ENCODE results near the gene RAI1. TPM values are rescaled to one million over a fixed set of nuclear protein-coding genes. Genes with fewer than 3 reads are reported as not detected.

Gene RAI1
- total RNA-seq, 4 donors from 2014 or later = 20.3 to 46.1 (median 30.4) TPM

DNA sequence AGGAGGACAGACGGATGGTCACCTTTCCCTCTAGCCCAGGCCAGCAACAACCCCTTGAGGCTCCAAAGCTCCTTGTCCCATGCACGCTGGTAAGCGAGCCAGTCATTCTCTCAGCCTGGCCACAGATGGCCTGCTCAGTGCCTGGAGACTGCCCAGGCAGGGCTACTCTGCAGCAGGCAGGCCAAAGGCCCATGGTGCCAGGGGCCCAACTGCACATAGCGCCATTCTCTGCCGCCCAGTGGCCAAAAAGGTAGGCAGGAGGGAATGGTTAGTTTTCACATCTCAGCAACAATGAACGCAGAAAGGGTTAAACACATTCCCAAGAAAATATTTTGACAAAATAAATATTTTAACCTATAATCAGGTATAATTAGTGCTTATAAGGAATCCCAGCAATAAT, 163.2 kb downstream of the RAI1 start:
- H3K9me3 ChIP-seq = no peaks in the 10 kb centered on the region
- DNase-seq (ENCODE audit: low spot score in 2 of 2) = no peak
- no peak overlapping the region for H3K27ac ChIP-seq
- no peak for TF ChIP-seq POLR2A (IDR thresholded peaks at IDR 0.05)
- TF ChIP-seq, protein P1, sequence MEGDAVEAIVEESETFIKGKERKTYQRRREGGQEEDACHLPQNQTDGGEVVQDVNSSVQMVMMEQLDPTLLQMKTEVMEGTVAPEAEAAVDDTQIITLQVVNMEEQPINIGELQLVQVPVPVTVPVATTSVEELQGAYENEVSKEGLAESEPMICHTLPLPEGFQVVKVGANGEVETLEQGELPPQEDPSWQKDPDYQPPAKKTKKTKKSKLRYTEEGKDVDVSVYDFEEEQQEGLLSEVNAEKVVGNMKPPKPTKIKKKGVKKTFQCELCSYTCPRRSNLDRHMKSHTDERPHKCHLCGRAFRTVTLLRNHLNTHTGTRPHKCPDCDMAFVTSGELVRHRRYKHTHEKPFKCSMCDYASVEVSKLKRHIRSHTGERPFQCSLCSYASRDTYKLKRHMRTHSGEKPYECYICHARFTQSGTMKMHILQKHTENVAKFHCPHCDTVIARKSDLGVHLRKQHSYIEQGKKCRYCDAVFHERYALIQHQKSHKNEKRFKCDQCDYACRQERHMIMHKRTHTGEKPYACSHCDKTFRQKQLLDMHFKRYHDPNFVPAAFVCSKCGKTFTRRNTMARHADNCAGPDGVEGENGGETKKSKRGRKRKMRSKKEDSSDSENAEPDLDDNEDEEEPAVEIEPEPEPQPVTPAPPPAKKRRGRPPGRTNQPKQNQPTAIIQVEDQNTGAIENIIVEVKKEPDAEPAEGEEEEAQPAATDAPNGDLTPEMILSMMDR (IDR thresholded peaks at IDR 0.05) = no peak
- no peak for TF ChIP-seq EP300 (IDR thresholded peaks at IDR 0.05)
- TF ChIP-seq POLR2AphosphoS5 (IDR thresholded peaks at IDR 0.05) = no peak
- peaks cover 16% of the 10 kb centered on the region for H3K36me3 ChIP-seq
- H3K4me1 ChIP-seq = peaks cover 62% of the 10 kb centered on the region
- no peaks in the 10 kb centered on the region for H3K27me3 ChIP-seq
- H3K4me3 ChIP-seq = no peak overlapping the region
- WGBS = 93% methylated on average over 6 of the region's 6 CpGs

DNA sequence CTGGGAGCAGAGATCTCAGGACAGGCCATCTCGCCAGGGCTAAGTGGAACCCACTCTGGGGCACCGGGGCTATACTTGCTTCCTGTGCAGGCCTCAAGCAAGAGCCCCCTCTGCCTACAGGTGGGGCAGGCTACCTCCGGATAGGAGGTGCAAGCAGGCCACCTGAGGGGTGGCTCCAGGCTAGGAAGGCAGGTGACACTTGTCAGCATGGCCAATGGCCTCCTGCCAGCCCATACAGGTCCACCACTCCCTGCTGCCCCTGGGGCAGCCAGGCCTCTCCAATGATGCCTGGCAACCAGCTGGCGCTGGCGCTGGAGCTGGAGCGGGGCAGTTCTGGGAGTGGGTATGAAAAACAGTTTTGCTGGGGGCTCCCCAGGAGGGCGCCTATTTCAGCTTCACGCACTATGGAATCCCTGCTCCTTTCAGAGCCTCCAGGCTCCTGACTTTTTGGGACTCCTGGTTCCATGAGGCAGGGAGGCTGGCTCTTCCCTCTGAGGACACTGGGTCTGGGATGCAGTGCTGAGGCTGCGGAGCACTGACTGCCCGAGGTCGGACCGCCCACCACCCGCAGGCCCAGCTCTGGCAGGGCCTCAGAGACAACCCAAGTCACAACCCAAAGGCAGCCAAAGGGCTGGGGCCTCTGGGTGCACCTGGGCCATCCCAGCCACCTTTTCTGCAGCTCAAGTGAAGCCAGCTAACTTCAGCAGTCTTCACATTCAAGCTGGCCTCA, 164.0 kb downstream of the RAI1 start:
- no peaks in the 10 kb centered on the region for H3K9me3 ChIP-seq
- peaks cover 16% of the 10 kb centered on the region for H3K36me3 ChIP-seq
- TF ChIP-seq, protein P1 (IDR thresholded peaks at IDR 0.05) = no peak
- TF ChIP-seq POLR2AphosphoS5 (IDR thresholded peaks at IDR 0.05) (no peak), POLR2A (IDR thresholded peaks at IDR 0.05) (no peak), EP300 (IDR thresholded peaks at IDR 0.05) (no peak)
- no peak for DNase-seq (ENCODE audit: low spot score in 2 of 2)
- H3K27me3 ChIP-seq = no peaks in the 10 kb centered on the region
- no peak overlapping the region for H3K27ac ChIP-seq
- peaks cover 62% of the 10 kb centered on the region for H3K4me1 ChIP-seq
- 81% methylated on average over 6 of the region's 13 CpGs for WGBS
- H3K4me3 ChIP-seq = no peak overlapping the region

DNA sequence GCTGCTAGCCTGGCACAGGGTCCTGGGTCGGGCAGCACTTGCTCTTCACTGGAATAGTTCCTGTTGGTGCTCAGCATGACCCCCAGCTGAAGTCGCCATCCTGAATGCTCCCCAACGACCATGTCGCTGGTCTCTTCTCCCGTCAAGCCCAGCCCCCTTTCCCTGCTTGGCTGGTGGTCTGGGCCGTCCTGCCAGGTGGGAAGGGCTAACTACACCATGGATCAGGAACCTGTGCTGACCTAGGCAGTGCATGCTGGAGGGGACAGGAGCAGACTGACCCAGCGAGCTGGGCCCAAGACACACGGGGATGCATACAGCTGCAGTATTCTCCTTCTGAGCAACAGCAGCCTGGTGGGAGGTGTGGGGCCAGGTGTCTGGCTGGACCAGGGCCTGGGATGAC, 164.7 kb downstream of the RAI1 start:
- WGBS = 88% methylated on average over 5 of the region's 8 CpGs
- no peaks in the 10 kb centered on the region for H3K27me3 ChIP-seq
- H3K9me3 ChIP-seq = no peaks in the 10 kb centered on the region
- peaks cover 61% of the 10 kb centered on the region for H3K4me1 ChIP-seq
- no peak overlapping the region for H3K4me3 ChIP-seq
- TF ChIP-seq EP300 (IDR thresholded peaks at IDR 0.05) (no peak), POLR2A (IDR thresholded peaks at IDR 0.05) (no peak), POLR2AphosphoS5 (IDR thresholded peaks at IDR 0.05) (no peak)
- TF ChIP-seq, protein P1 (IDR thresholded peaks at IDR 0.05) = no peak
- peaks cover 20% of the 10 kb centered on the region for H3K36me3 ChIP-seq
- no peak for DNase-seq (ENCODE audit: low spot score in 2 of 2)
- H3K27ac ChIP-seq = no peak overlapping the region

DNA sequence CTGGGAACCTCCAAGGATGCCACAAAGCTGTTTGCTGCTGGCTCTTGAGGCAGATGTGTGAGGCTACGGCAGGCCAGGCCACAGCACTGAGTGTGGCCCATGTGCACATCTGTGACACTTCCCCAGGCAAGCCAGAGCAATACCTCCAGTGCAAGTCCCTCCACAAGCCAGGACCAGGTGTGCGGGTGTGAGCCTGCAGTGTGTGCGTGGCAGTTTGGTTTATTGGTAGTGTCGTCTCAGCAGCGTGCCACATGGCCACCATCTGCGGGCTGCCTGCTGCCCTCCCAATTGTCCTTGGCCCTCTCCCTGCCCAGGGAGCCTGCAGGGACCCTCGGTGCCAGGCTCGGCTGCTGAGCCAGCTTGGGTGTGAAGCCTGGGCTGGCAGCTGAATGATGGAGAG, 165.4 kb downstream of the RAI1 start:
- WGBS = 80% methylated on average over 1 of the region's 8 CpGs
- no peaks in the 10 kb centered on the region for H3K9me3 ChIP-seq
- no peak for TF ChIP-seq POLR2A (IDR thresholded peaks at IDR 0.05)
- no peak for TF ChIP-seq POLR2AphosphoS5 (IDR thresholded peaks at IDR 0.05)
- no peak for TF ChIP-seq EP300 (IDR thresholded peaks at IDR 0.05)
- TF ChIP-seq, protein P1 (IDR thresholded peaks at IDR 0.05) = no peak
- no peaks in the 10 kb centered on the region for H3K27me3 ChIP-seq
- H3K36me3 ChIP-seq = peaks cover 21% of the 10 kb centered on the region
- no peak overlapping the region for H3K4me3 ChIP-seq
- no peak for DNase-seq (ENCODE audit: low spot score in 2 of 2)
- H3K4me1 ChIP-seq = peaks cover 55% of the 10 kb centered on the region
- H3K27ac ChIP-seq = no peak overlapping the region

DNA sequence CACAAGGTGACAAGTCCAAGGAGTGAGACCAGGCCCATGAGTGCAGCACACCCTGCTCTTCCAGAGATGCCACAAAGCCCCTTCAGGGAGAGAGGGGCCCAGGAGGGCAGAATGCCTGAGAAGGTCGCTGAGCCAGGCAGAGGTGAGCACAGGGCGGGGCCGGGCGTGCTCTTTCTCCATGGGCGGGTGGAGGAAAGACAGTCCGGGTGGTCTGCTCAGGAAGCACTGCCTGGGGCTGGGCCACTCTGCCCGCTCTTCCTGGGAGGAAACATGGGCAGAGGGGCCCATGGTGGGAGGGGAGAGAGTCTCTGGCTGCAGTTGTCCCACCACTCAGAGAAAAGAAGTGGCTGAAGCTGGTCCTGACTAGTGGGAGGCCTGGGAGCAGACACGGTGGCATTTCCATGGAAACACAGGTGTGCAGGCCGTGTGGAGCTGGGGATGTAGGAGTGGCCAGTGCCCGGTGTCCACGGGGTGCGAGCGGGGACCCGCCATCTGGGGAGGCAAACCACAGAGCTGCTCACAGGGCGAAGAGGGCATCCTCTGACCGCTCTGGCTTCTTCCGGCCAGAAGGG, 165.9 kb downstream of the RAI1 start:
- H3K9me3 ChIP-seq = no peaks in the 10 kb centered on the region
- no peaks in the 10 kb centered on the region for H3K27me3 ChIP-seq
- no peak for DNase-seq (ENCODE audit: low spot score in 2 of 2)
- no peak for TF ChIP-seq EP300 (IDR thresholded peaks at IDR 0.05)
- no peak for TF ChIP-seq POLR2AphosphoS5 (IDR thresholded peaks at IDR 0.05)
- no peak for TF ChIP-seq POLR2A (IDR thresholded peaks at IDR 0.05)
- TF ChIP-seq, protein P1 (IDR thresholded peaks at IDR 0.05) = no peak
- WGBS = 77% methylated on average over 16 of the region's 17 CpGs
- peaks cover 27% of the 10 kb centered on the region for H3K36me3 ChIP-seq
- H3K4me3 ChIP-seq = no peak overlapping the region
- no peak overlapping the region for H3K27ac ChIP-seq
- peaks cover 49% of the 10 kb centered on the region for H3K4me1 ChIP-seq

Measured in suprapubic skin (tissue), 4 donors.